ENCODE data around the gene KCMF1. TPM values are rescaled to one million over a fixed set of nuclear protein-coding genes. Genes with fewer than 3 reads are reported as not detected.
A peak's percentile ranks its signal among the peaks of the same experiment; 100 is the strongest.

The KCMF1 gene
- polyA plus RNA-seq, 1 of the 3 experiments (the other 2 are of a cell fraction): 37.0 TPM

DNA sequence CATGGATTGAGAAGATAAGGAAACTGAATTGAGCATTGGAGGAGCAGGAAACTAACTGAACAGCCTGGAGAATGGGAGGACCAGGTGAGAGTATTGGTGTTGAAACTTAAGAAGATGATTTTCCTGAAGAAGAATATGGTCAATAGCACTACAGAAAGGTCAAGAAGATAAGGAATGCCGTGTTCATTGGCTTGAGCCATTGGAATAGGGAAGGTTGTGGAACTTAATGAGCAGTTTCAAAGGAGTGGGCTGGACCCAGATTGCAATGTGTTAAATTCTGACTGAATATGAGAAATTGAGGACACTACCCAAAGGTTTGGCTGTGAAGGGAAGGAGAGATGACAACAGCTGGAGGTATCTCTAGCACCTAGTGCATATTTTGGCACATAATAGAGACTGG, 19.0 kb downstream of the KCMF1 start:
- POLR2A ChIA-PET: no interaction called here

More for the DNA sequence above, 19.0 kb downstream of the KCMF1 start:
- peaks cover 7 to 18% of the 10 kb centered on the region in 2 experiments; a peak in 3 of 4 replicates for H3K4me1 ChIP-seq (ENCODE audit: control insufficient read depth in 1 of 2, insufficient read depth in 2 of 2, low read depth in 1 of 2, low read length in 1 of 2)
- H3K4me2 ChIP-seq: no peak overlapping the region
- no peaks in the 10 kb centered on the region for H3K9me3 ChIP-seq
- no peak overlapping the region for H3K9ac ChIP-seq
- peaks cover 35% of the 10 kb centered on the region for H3F3A ChIP-seq (replicated peaks; ENCODE audit: insufficient read depth)
- H4K20me1 ChIP-seq (ENCODE audit: insufficient read depth): peaks cover 98% of the 10 kb centered on the region
- H3K27ac ChIP-seq (ENCODE audit: low read depth in 2 of 2, low read length in 1 of 2): 0 out of 4 replicates have a peak overlapping the region, but pooled peaks of 1 of the 2 experiments have one; percentile 64
- no peak for DNase-seq
- CTCF ChIA-PET: interaction anchor here (1.3 kb wide), 1 partner anchor 114 kb away, joined by 4 read pairs; no protein-coding TSS in a partner anchor
- H3K4me3 ChIP-seq (ENCODE audit: low read depth in 2 of 2, low read length in 1 of 2): no peak overlapping the region
- WGBS (ENCODE audit: low lambda C conversion rate): 90% methylated on average over 1 of the region's 1 CpG
- peaks cover 0 to 6% of the 10 kb centered on the region in 2 experiments for H3K36me3 ChIP-seq (replicated peaks in 1 of 2; ENCODE audit: control insufficient read depth in 1 of 2, insufficient read depth in 2 of 2, low read length in 1 of 2)
- no peak for TF ChIP-seq RXRA (IDR thresholded peaks at IDR 0.05; ENCODE audit: borderline replicate concordance, low read depth)
- no peak for TF ChIP-seq CHD2 (IDR thresholded peaks at IDR 0.05; ENCODE audit: low read length, partially characterized antibody)
- TF ChIP-seq, protein P1, sequence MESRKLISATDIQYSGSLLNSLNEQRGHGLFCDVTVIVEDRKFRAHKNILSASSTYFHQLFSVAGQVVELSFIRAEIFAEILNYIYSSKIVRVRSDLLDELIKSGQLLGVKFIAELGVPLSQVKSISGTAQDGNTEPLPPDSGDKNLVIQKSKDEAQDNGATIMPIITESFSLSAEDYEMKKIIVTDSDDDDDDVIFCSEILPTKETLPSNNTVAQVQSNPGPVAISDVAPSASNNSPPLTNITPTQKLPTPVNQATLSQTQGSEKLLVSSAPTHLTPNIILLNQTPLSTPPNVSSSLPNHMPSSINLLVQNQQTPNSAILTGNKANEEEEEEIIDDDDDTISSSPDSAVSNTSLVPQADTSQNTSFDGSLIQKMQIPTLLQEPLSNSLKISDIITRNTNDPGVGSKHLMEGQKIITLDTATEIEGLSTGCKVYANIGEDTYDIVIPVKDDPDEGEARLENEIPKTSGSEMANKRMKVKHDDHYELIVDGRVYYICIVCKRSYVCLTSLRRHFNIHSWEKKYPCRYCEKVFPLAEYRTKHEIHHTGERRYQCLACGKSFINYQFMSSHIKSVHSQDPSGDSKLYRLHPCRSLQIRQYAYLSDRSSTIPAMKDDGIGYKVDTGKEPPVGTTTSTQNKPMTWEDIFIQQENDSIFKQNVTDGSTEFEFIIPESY (IDR thresholded peaks at IDR 0.05; ENCODE audit: borderline replicate concordance, low read depth): no peak
- TF ChIP-seq, protein P2, sequence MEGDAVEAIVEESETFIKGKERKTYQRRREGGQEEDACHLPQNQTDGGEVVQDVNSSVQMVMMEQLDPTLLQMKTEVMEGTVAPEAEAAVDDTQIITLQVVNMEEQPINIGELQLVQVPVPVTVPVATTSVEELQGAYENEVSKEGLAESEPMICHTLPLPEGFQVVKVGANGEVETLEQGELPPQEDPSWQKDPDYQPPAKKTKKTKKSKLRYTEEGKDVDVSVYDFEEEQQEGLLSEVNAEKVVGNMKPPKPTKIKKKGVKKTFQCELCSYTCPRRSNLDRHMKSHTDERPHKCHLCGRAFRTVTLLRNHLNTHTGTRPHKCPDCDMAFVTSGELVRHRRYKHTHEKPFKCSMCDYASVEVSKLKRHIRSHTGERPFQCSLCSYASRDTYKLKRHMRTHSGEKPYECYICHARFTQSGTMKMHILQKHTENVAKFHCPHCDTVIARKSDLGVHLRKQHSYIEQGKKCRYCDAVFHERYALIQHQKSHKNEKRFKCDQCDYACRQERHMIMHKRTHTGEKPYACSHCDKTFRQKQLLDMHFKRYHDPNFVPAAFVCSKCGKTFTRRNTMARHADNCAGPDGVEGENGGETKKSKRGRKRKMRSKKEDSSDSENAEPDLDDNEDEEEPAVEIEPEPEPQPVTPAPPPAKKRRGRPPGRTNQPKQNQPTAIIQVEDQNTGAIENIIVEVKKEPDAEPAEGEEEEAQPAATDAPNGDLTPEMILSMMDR (IDR thresholded peaks at IDR 0.05): no peak
- TF ChIP-seq, protein P3, sequence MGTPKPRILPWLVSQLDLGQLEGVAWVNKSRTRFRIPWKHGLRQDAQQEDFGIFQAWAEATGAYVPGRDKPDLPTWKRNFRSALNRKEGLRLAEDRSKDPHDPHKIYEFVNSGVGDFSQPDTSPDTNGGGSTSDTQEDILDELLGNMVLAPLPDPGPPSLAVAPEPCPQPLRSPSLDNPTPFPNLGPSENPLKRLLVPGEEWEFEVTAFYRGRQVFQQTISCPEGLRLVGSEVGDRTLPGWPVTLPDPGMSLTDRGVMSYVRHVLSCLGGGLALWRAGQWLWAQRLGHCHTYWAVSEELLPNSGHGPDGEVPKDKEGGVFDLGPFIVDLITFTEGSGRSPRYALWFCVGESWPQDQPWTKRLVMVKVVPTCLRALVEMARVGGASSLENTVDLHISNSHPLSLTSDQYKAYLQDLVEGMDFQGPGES (IDR thresholded peaks at IDR 0.05; ENCODE audit: low read depth, low read length): no peak
- no peak for TF ChIP-seq TEAD4 (IDR thresholded peaks at IDR 0.05; ENCODE audit: borderline replicate concordance, insufficient read depth)
- no peak for TF ChIP-seq EP300 (IDR thresholded peaks at IDR 0.05; ENCODE audit: borderline replicate concordance in 1 of 2, low read depth in 1 of 2, low read length in 1 of 2)
- TF ChIP-seq FOSL2 (IDR thresholded peaks at IDR 0.05; ENCODE audit: borderline replicate concordance, low read depth): no peak
- TF ChIP-seq TAF1 (IDR thresholded peaks at IDR 0.05; ENCODE audit: borderline replicate concordance, low read depth, low read length): no peak
- TF ChIP-seq, protein P4, sequence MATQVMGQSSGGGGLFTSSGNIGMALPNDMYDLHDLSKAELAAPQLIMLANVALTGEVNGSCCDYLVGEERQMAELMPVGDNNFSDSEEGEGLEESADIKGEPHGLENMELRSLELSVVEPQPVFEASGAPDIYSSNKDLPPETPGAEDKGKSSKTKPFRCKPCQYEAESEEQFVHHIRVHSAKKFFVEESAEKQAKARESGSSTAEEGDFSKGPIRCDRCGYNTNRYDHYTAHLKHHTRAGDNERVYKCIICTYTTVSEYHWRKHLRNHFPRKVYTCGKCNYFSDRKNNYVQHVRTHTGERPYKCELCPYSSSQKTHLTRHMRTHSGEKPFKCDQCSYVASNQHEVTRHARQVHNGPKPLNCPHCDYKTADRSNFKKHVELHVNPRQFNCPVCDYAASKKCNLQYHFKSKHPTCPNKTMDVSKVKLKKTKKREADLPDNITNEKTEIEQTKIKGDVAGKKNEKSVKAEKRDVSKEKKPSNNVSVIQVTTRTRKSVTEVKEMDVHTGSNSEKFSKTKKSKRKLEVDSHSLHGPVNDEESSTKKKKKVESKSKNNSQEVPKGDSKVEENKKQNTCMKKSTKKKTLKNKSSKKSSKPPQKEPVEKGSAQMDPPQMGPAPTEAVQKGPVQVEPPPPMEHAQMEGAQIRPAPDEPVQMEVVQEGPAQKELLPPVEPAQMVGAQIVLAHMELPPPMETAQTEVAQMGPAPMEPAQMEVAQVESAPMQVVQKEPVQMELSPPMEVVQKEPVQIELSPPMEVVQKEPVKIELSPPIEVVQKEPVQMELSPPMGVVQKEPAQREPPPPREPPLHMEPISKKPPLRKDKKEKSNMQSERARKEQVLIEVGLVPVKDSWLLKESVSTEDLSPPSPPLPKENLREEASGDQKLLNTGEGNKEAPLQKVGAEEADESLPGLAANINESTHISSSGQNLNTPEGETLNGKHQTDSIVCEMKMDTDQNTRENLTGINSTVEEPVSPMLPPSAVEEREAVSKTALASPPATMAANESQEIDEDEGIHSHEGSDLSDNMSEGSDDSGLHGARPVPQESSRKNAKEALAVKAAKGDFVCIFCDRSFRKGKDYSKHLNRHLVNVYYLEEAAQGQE (IDR thresholded peaks at IDR 0.05; ENCODE audit: low read depth, low read length): no peak
- TF ChIP-seq FOXM1 (IDR thresholded peaks at IDR 0.05; ENCODE audit: low read depth): no peak
- TF ChIP-seq RFX5 (IDR thresholded peaks at IDR 0.05; ENCODE audit: low read length): no peak
- TF ChIP-seq YY1 (IDR thresholded peaks at IDR 0.05; ENCODE audit: low read depth): no peak
- TF ChIP-seq, protein P5, sequence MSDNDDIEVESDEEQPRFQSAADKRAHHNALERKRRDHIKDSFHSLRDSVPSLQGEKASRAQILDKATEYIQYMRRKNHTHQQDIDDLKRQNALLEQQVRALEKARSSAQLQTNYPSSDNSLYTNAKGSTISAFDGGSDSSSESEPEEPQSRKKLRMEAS (IDR thresholded peaks at IDR 0.05; ENCODE audit: low read depth): no peak
- no peaks in the 10 kb centered on the region for H3K9me2 ChIP-seq
- peaks cover 100% of the 10 kb centered on the region for H3K79me2 ChIP-seq (ENCODE audit: insufficient read depth)
- no peaks in the 10 kb centered on the region for H3K27me3 ChIP-seq (ENCODE audit: insufficient read depth)
- H2AFZ ChIP-seq (ENCODE audit: low read depth): no peak overlapping the region
